GM12878 (cell line): Measurements from ENCODE around the gene ST6GALNAC3. TPM values are rescaled to one million over a fixed set of nuclear protein-coding genes. Genes with fewer than 3 reads are reported as not detected.

Source experiments
- ATAC-seq: fragments of 200-7000 bp; cut with Tn5 transposase; 3 replicates; pipeline ENCODE4 v1.9.1; 2020; ENCODE audit warnings: mild to moderate bottlenecking, moderate library complexity
- BruUV-seq: library from RNA; stranded (reverse); fragments of 400-500 nt; replicated peaks from 2 replicates; lab custom pipeline; 2021; lab: Mats Ljungman, UMichigan
- CTCF ChIA-PET: fragments of 300-600 bp; sonication (Branson Sonifier 250); formaldehyde crosslinking; extraction: SDS; loops from one replicate; lab custom pipeline; 2021; ENCODE audit warnings: inconsistent platforms; lab: Yijun Ruan, JAX
- POLR2A ChIA-PET: fragments of 350-600 bp; formaldehyde crosslinking; extraction: SDS; loops from one replicate; lab custom pipeline; 2021; ENCODE audit warnings: inconsistent platforms; lab: Charles Lee
- RAD21 ChIA-PET: fragments of 300-600 bp; sonication (Branson Sonifier 250); formaldehyde crosslinking; loops from one replicate; lab custom pipeline; 2023; ENCODE audit warnings: antibody characterized with exemption; ENCODE audit not compliant: unreplicated experiment; lab: Charles Lee
- SMC1A ChIA-PET: fragments of 300-600 bp; sonication (Branson Sonifier 250); formaldehyde crosslinking; loops from one replicate; lab custom pipeline; 2023; ENCODE audit not compliant: unreplicated experiment, uncharacterized antibody; lab: Charles Lee
- DNase-seq: peaks from one replicate; pipeline ENCODE4 v3.0.0-alpha.2; 2011; ENCODE audit warnings: low read depth, low spot score
- FAIRE-seq: peaks from 3 replicates; lab custom pipeline; 2011; peaks lifted over from hg19 to GRCh38; lab: Jason Lieb, UNC
- H2AFZ ChIP-seq: 2 replicates; pipeline ENCODE4 v1.6.0; 2011; ENCODE audit warnings: low read depth, low read length, control low read depth; ENCODE audit not compliant: control insufficient read depth
- H3K27ac ChIP-seq: 2 replicates; pipeline ENCODE4 v1.5.1; 2011; ENCODE audit warnings: control low read depth; ENCODE audit not compliant: control insufficient read depth, insufficient read depth
- H3K27me3 ChIP-seq, 2 experiments: replicated peaks in 1 of 2; 2 replicates each; pipeline versions ENCODE4 v1.6.0 to v1.6.1; 2011; ENCODE audit warnings: low read length in 1 of 2; ENCODE audit not compliant: control insufficient read depth in 2 of 2, insufficient read depth in 2 of 2
- H3K36me3 ChIP-seq, 2 experiments: 2 replicates each; pipeline ENCODE4 v1.5.1; 2011; ENCODE audit warnings: low read length in 1 of 2; ENCODE audit not compliant: control insufficient read depth in 2 of 2, insufficient read depth in 2 of 2
- H3K4me1 ChIP-seq: 2 replicates; pipeline ENCODE4 v1.6.1; 2011; ENCODE audit warnings: mild to moderate bottlenecking, low read length, moderate library complexity, mixed read lengths; ENCODE audit not compliant: control insufficient read depth, insufficient read depth
- H3K4me2 ChIP-seq: 2 replicates; pipeline ENCODE4 v1.6.0; 2011; ENCODE audit warnings: control low read depth; ENCODE audit not compliant: control insufficient read depth, insufficient read depth
- H3K4me3 ChIP-seq: fragments of 200-600 bp; sonication (generic); 2 replicates; pipeline ENCODE4 v1.5.1; 2016
- H3K79me2 ChIP-seq: 2 replicates; pipeline ENCODE4 v1.6.0; 2011; ENCODE audit warnings: low read length; ENCODE audit not compliant: control insufficient read depth, insufficient read depth
- H3K9ac ChIP-seq: 2 replicates; pipeline ENCODE4 v1.8.0; 2011; ENCODE audit warnings: low read length, control low read depth, mixed read lengths; ENCODE audit not compliant: control insufficient read depth, insufficient read depth
- H3K9me3 ChIP-seq: replicated peaks from 3 replicates; pipeline ENCODE4 v1.5.1; 2011; ENCODE audit warnings: mild to moderate bottlenecking, low read length; ENCODE audit not compliant: control insufficient read depth, insufficient read depth
- H4K20me1 ChIP-seq: 2 replicates; pipeline ENCODE4 v1.6.0; 2011; ENCODE audit not compliant: control insufficient read depth, insufficient read depth
- BMI1 ChIP-seq: fragments of 450-650 bp; IDR thresholded peaks from 2 replicates; pipeline ENCODE4 v1.6.1; 2016; ENCODE audit warnings: mild to moderate bottlenecking, moderate library complexity, borderline replicate concordance
- GABPA ChIP-seq: IDR thresholded peaks from 2 replicates; pipeline ENCODE4 v1.6.1; 2014; ENCODE audit warnings: antibody characterized with exemption, low read depth, mild to moderate bottlenecking, inconsistent platforms
- HSF1 ChIP-seq: fragments of 150-350 bp; IDR thresholded peaks from 2 replicates; pipeline ENCODE4 v1.6.1; 2014; ENCODE audit warnings: mild to moderate bottlenecking, low read depth, low read length
- SMARCA5 ChIP-seq: fragments of 450-650 bp; IDR thresholded peaks from 2 replicates; pipeline ENCODE4 v1.6.1; 2017; ENCODE audit warnings: mild to moderate bottlenecking
- SPI1 ChIP-seq: IDR thresholded peaks from 2 replicates; pipeline ENCODE4 v1.6.1; 2011; ENCODE audit warnings: low read depth, mild to moderate bottlenecking, low read length, moderate library complexity, borderline replicate concordance; ENCODE audit not compliant: insufficient read depth
- STAT1 ChIP-seq: fragments of 450-650 bp; conservative IDR thresholded peaks from 2 replicates; pipeline ENCODE4 v1.6.1; 2014; ENCODE audit warnings: antibody characterized with exemption, mild to moderate bottlenecking
- YY1 ChIP-seq: IDR thresholded peaks from 2 replicates; pipeline ENCODE4 v1.6.1; 2011; ENCODE audit warnings: low read depth, mild to moderate bottlenecking, low read length
- ZSCAN29 ChIP-seq: fragments of 450-650 bp; IDR thresholded peaks from 2 replicates; pipeline ENCODE4 v1.6.1; 2017; ENCODE audit warnings: mild to moderate bottlenecking, moderate library complexity
- WGBS: methylation state at CpG from one replicate; pipeline ENCODE4 v1.1.6; 2016; ENCODE audit warnings: low lambda C conversion rate; ENCODE audit not compliant: insufficient replicate concordance, insufficient coverage; ENCODE audit errors: missing lambda C conversion rate; 5-methylcytosine and 5-hydroxymethylcytosine counted together
- in situ Hi-C: fragments of 300-500 bp; cut with MboI; formaldehyde crosslinking; loops from 9 replicates; pipeline ENCODE4 v1.14.3; 2018; ENCODE audit warnings: mixed read lengths
- intact Hi-C: fragments of 100-400 bp; cut with micrococcal nuclease; formaldehyde crosslinking; loops from one replicate; pipeline ENCODE4 v1.14.2; 2022; ENCODE audit not compliant: unreplicated experiment
- polyA plus RNA-seq, 11 experiments: library from polyadenylated mRNA; depleted of rRNA in 4 of 11; unstranded in 6 of 11; stranded (reverse) in 5 of 11; fragments of >200 nt; fragmentation: Nextera tagmentation in 4 of 11; fragmentation: Illumina TruSeq in 1 of 11; extraction: Ambion mirVana in 4 of 11; extraction: Trizol in 1 of 11; gene quantifications; 1 replicate in 1 of 11; 2 replicates in 10 of 11; pipeline versions ENCODE4 v1.2.1 to v1.2.3, GENCODE V29; 2011 to 2016; ENCODE audit warnings: inconsistent platforms in 2 of 11, missing spikeins in 2 of 11, low read depth in 1 of 11
- total RNA-seq, 4 experiments: library from RNA; depleted of rRNA in 3 of 4; stranded (reverse); fragments of >200 nt in 3 of 4; fragmentation: Illumina TruSeq in 1 of 4; extraction: Trizol in 1 of 4; gene quantifications; 2 replicates each; pipeline versions ENCODE4 v1.2.1 to v1.2.3, GENCODE V29; 2013 to 2021
- TF ChIP-seq, protein P1 (sequence below): fragments of 450-650 bp; IDR thresholded peaks from 2 replicates; pipeline ENCODE4 v1.6.1; 2018; ENCODE audit warnings: borderline replicate concordance, mild to moderate bottlenecking; ENCODE audit not compliant: partially characterized antibody
- TF ChIP-seq, protein P2 (sequence below): fragments of 450-650 bp; IDR thresholded peaks from 2 replicates; pipeline ENCODE4 v1.6.1; 2016; ENCODE audit warnings: mild to moderate bottlenecking

ST6GALNAC3 gene
- total and polyA plus RNA-seq, 10 of the 15 experiments (the other 5 are each of a cell fraction or from before 2014, with no cell fraction given): 0.04 to 0.68 (median 0.18) TPM; not detected in 3

DNA sequence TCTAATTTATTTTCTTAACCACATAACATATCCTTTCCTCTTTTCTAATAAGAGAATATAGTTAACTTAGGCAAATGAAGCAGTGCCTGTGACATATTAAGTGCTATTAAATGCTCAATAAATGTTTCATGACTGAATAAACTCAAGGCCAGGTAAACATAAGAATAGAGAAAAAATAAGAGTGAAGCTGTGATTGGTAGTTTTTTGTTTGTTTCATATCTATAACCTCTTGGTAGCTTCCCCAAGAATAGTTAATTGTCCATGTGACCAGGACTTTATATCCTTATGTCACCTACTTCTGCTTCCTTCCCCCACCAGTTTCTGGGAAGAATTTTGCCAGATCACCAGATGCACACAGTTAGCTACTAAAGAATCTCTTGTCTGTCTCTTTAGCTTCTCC, 497.7 kb downstream of the ST6GALNAC3 start:
- SMC1A ChIA-PET: interaction anchor here (0.5 to 1.5 kb wide), 2 partner anchors 8 to 268 kb away, joined by 3 to 4 read pairs; no protein-coding TSS in a partner anchor
- DNase-seq (no peak), ATAC-seq (no peak), FAIRE-seq (no peak)
- Histone ChIP-seq H3K4me3 (no peak overlapping the region), H3K4me2 (no peak overlapping the region), H3K4me1 (no peaks in the 10 kb centered on the region), H3K27me3 (no peaks in the 10 kb centered on the region), H3K36me3 (no peaks in the 10 kb centered on the region), H3K27ac (no peak overlapping the region), H4K20me1 (no peaks in the 10 kb centered on the region; the same call in 1 of the 2 replicates), H3K79me2 (no peaks in the 10 kb centered on the region), H2AFZ (no peak overlapping the region), H3K9ac (no peak overlapping the region), H3K9me3 (no peaks in the 10 kb centered on the region)
- CTCF ChIA-PET: no interaction called here
- BruUV-seq: no TSS peak
- in situ Hi-C loops (no loop called here), intact Hi-C loops (no loop called here)
- TF ChIP-seq, protein P1, sequence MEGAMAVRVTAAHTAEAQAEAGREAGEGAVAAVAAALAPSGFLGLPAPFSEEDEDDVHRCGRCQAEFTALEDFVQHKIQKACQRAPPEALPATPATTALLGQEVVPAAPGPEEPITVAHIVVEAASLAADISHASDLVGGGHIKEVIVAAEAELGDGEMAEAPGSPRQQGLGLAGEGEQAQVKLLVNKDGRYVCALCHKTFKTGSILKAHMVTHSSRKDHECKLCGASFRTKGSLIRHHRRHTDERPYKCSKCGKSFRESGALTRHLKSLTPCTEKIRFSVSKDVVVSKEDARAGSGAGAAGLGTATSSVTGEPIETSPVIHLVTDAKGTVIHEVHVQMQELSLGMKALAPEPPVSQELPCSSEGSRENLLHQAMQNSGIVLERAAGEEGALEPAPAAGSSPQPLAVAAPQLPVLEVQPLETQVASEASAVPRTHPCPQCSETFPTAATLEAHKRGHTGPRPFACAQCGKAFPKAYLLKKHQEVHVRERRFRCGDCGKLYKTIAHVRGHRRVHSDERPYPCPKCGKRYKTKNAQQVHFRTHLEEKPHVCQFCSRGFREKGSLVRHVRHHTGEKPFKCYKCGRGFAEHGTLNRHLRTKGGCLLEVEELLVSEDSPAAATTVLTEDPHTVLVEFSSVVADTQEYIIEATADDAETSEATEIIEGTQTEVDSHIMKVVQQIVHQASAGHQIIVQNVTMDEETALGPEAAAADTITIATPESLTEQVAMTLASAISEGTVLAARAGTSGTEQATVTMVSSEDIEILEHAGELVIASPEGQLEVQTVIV: no peak
- TF ChIP-seq STAT1 (no peak), SMARCA5 (no peak), YY1 (no peak)
- POLR2A ChIA-PET: no interaction called here
- RAD21 ChIA-PET: no interaction called here

DNA sequence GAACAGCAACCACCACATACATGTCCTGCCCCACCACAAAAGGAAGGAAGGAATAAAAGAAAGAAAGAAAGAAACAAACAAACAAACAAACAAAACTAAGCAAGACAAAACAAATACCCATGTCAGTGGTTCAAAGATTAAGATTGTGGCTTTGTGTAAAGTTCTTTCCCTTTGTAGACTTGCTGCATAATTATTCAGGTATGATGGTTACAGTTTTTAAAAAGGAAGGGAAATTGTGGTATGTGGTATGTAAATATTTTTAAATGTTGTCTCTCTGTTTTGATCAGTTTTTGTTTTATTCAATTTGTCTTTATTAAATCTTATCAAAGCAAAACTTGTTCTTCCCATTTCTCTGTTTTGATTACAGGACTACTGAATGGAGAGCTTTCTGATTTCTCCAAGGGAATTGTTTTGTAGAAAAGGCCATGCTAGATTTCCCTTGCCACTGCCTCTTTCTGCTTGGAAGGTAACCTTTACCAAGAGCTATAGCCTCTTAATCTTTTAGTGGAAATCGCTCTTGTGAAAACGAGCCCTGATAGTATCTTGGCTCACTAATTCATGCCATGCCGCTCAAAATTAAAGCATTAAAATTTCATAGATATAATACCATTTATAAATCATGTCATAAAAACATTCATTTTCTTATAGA, 502.5 kb downstream of the ST6GALNAC3 start:
- Histone ChIP-seq H3K79me2 (no peaks in the 10 kb centered on the region), H4K20me1 (no peaks in the 10 kb centered on the region), H3K27me3 (no peaks in the 10 kb centered on the region), H3K27ac (no peak overlapping the region), H3K9ac (no peak overlapping the region), H3K4me2 (no peak overlapping the region), H3K9me3 (no peaks in the 10 kb centered on the region), H3K4me3 (no peak overlapping the region), H3K36me3 (no peaks in the 10 kb centered on the region), H3K4me1 (no peaks in the 10 kb centered on the region), H2AFZ (no peak overlapping the region)
- no TSS peak for BruUV-seq
- ChIA-PET RAD21 (no interaction called here), SMC1A (interaction anchor here (1.4 kb wide), 1 partner anchor 8 kb away, joined by 5 read pairs; no protein-coding TSS in a partner anchor), CTCF (no interaction called here), POLR2A (no interaction called here)
- no peak for ATAC-seq
- no peak for DNase-seq
- WGBS: 13% methylated on average over 3 of the region's 3 CpGs
- FAIRE-seq: no peak
- intact Hi-C loops (no loop called here), in situ Hi-C loops (no loop called here)
- TF ChIP-seq ZSCAN29 (no peak), BMI1 (no peak), SPI1 (no peak), GABPA (no peak), HSF1 (no peak)
- TF ChIP-seq, protein P2, sequence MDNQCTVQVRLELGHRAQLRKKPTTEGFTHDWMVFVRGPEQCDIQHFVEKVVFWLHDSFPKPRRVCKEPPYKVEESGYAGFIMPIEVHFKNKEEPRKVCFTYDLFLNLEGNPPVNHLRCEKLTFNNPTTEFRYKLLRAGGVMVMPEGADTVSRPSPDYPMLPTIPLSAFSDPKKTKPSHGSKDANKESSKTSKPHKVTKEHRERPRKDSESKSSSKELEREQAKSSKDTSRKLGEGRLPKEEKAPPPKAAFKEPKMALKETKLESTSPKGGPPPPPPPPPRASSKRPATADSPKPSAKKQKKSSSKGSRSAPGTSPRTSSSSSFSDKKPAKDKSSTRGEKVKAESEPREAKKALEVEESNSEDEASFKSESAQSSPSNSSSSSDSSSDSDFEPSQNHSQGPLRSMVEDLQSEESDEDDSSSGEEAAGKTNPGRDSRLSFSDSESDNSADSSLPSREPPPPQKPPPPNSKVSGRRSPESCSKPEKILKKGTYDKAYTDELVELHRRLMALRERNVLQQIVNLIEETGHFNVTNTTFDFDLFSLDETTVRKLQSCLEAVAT: no peak
